WTC11 (cell line): ENCODE results near the gene MPEG1. TPM values are rescaled to one million over a fixed set of nuclear protein-coding genes. Genes with fewer than 3 reads are reported as not detected.

Experiments used
- ATAC-seq: fragments of 200-7000 bp; cut with Tn5 transposase; 2 replicates; pipeline ENCODE4 v1.10.0; 2021; ENCODE audit warnings: mild to moderate bottlenecking, moderate library complexity
- CTCF ChIA-PET: fragments of 300-600 bp; sonication (Branson Sonifier 250); formaldehyde crosslinking; loops from one replicate; lab custom pipeline; 2021; ENCODE audit warnings: antibody characterized with exemption; lab: Charles Lee
- POLR2A ChIA-PET: fragments of 350-600 bp; sonication (Branson Sonifier 250); formaldehyde crosslinking; loops from one replicate; lab custom pipeline; 2021; ENCODE audit warnings: antibody characterized with exemption; lab: Charles Lee
- DNase-seq: peaks from one replicate; pipeline ENCODE4 v3.0.0; 2021; ENCODE audit warnings: low spot score
- H3K27ac Mint-ChIP-seq: 2 replicates; pipeline ENCODE4 v1.8.0; 2021; ENCODE audit warnings: mixed read lengths
- H3K27me3 Mint-ChIP-seq: 2 replicates; pipeline ENCODE4 v1.8.0; 2021; ENCODE audit warnings: low read depth, mild to moderate bottlenecking, moderate library complexity, mixed read lengths
- H3K36me3 Mint-ChIP-seq: 2 replicates; pipeline ENCODE4 v1.8.0; 2021; ENCODE audit warnings: mixed read lengths
- H3K4me1 Mint-ChIP-seq: 2 replicates; pipeline ENCODE4 v1.8.0; 2022; ENCODE audit warnings: mixed read lengths
- H3K4me3 Mint-ChIP-seq: 2 replicates; pipeline ENCODE4 v1.8.0; 2021; ENCODE audit warnings: mild to moderate bottlenecking, moderate library complexity, mixed read lengths
- H3K9me3 Mint-ChIP-seq: 2 replicates; pipeline ENCODE4 v1.8.0; 2021; ENCODE audit warnings: mixed read lengths
- AFF4 ChIP-seq: sonication (generic); formaldehyde crosslinking; IDR thresholded peaks from 2 replicates; pipeline ENCODE4 v1.8.1; 2023; ENCODE audit warnings: mild to moderate bottlenecking, missing genetic modification reagents, borderline replicate concordance
- CREM ChIP-seq: sonication (generic); formaldehyde crosslinking; IDR thresholded peaks from 2 replicates; pipeline ENCODE4 v1.8.1; 2022; ENCODE audit warnings: mild to moderate bottlenecking, missing genetic modification reagents, moderate library complexity
- CTCF ChIP-seq: fragments of 200-600 bp; IDR thresholded peaks from 2 replicates; pipeline ENCODE4 v1.8.0; 2022; ENCODE audit warnings: antibody characterized with exemption
- ELF4 ChIP-seq: sonication (generic); formaldehyde crosslinking; IDR thresholded peaks from 2 replicates; pipeline ENCODE4 v1.8.1; 2022; ENCODE audit warnings: low read depth, mild to moderate bottlenecking, moderate library complexity, missing genetic modification reagents
- EMX1 ChIP-seq: fragments of 250-450 bp; sonication (Bioruptor Pico); IDR thresholded peaks from 2 replicates; pipeline ENCODE4 v1.8.0; 2021; ENCODE audit warnings: mild to moderate bottlenecking
- ERG ChIP-seq: fragments of 250-450 bp; sonication (Bioruptor Pico); IDR thresholded peaks from 2 replicates; pipeline ENCODE4 v1.8.0; 2021; ENCODE audit warnings: mild to moderate bottlenecking
- ETV6 ChIP-seq: sonication (generic); formaldehyde crosslinking; IDR thresholded peaks from 2 replicates; pipeline ENCODE4 v1.8.1; 2022; ENCODE audit warnings: mild to moderate bottlenecking, missing genetic modification reagents
- FOXK1 ChIP-seq: sonication (generic); formaldehyde crosslinking; IDR thresholded peaks from 2 replicates; pipeline ENCODE4 v1.8.0; 2022; ENCODE audit warnings: mild to moderate bottlenecking, moderate library complexity, missing genetic modification reagents
- GTF2I ChIP-seq: fragments of 250-450 bp; sonication (Bioruptor Pico); conservative IDR thresholded peaks from 2 replicates; pipeline ENCODE4 v1.4.0; 2021; ENCODE audit warnings: mild to moderate bottlenecking
- JUN ChIP-seq: sonication (generic); formaldehyde crosslinking; IDR thresholded peaks from 2 replicates; pipeline ENCODE4 v1.8.0; 2023; ENCODE audit warnings: mild to moderate bottlenecking, missing genetic modification reagents
- NFYB ChIP-seq: sonication (generic); formaldehyde crosslinking; conservative IDR thresholded peaks from 2 replicates; pipeline ENCODE4 v1.8.0; 2022; ENCODE audit warnings: low read depth, missing genetic modification reagents
- RELA ChIP-seq: sonication (generic); formaldehyde crosslinking; IDR thresholded peaks from 2 replicates; pipeline ENCODE4 v1.8.1; 2022; ENCODE audit warnings: missing genetic modification reagents, mild to moderate bottlenecking, borderline replicate concordance
- TCF7 ChIP-seq: sonication (generic); formaldehyde crosslinking; IDR thresholded peaks from 2 replicates; pipeline ENCODE4 v1.8.0; 2022; ENCODE audit warnings: mild to moderate bottlenecking, low read depth, missing genetic modification reagents, moderate library complexity
- TEAD1 ChIP-seq: sonication (generic); formaldehyde crosslinking; IDR thresholded peaks from 2 replicates; pipeline ENCODE4 v1.8.0; 2022; ENCODE audit warnings: mild to moderate bottlenecking, missing genetic modification reagents
- TEAD4 ChIP-seq: sonication (generic); formaldehyde crosslinking; IDR thresholded peaks from 2 replicates; pipeline ENCODE4 v1.8.0; 2022; ENCODE audit warnings: mild to moderate bottlenecking, missing genetic modification reagents
- TP53 ChIP-seq: sonication (generic); formaldehyde crosslinking; IDR thresholded peaks from 2 replicates; pipeline ENCODE4 v1.8.1; 2023; ENCODE audit warnings: mild to moderate bottlenecking, missing genetic modification reagents
- USF1 ChIP-seq: sonication (generic); formaldehyde crosslinking; IDR thresholded peaks from 2 replicates; pipeline ENCODE4 v1.8.0; 2022; ENCODE audit warnings: mild to moderate bottlenecking, missing genetic modification reagents
- ZBTB21 ChIP-seq: sonication (generic); formaldehyde crosslinking; IDR thresholded peaks from 2 replicates; pipeline ENCODE4 v1.8.1; 2023; ENCODE audit warnings: mild to moderate bottlenecking, missing genetic modification reagents, borderline replicate concordance
- ZNF138 ChIP-seq: sonication (generic); formaldehyde crosslinking; conservative IDR thresholded peaks from 2 replicates; pipeline ENCODE4 v1.8.1; 2022; ENCODE audit warnings: mild to moderate bottlenecking, moderate library complexity, missing genetic modification reagents
- total RNA-seq: library from RNA; stranded (reverse); gene quantifications from 3 replicates; pipeline ENCODE4 v1.2.3, GENCODE V29; 2021
- TF ChIP-seq, protein P1 (sequence below): sonication (generic); formaldehyde crosslinking; IDR thresholded peaks from 2 replicates; pipeline ENCODE4 v1.8.1; 2023; ENCODE audit warnings: mild to moderate bottlenecking, missing genetic modification reagents, moderate library complexity

MPEG1 gene
- total RNA-seq, 1 experiment from 2014 or later = 0.09 TPM

- Mint-ChIP-seq H3K9me3 (peaks cover 4% of the 10 kb centered on the region; the same call in 1 of the 2 replicates), H3K4me1 (no peaks in the 10 kb centered on the region), H3K27ac (0 out of 2 replicates have a peak overlapping the region, but pooled peaks have one; percentile 49), H3K36me3 (peaks cover 51% of the 10 kb centered on the region), H3K4me3 (no peak overlapping the region), H3K27me3 (no peaks in the 10 kb centered on the region)
- DNase-seq (peak; percentile 18), ATAC-seq (peak; percentile 96)
- TF ChIP-seq FOXK1 (CRISPR knock-in tag) (no peak), JUN (CRISPR knock-in tag) (no peak), CTCF (0 out of 2 replicates have a peak, but pooled peaks have one; percentile 15)
- ChIA-PET CTCF (interaction anchor here (0.6 to 3.2 kb wide), 8 partner anchors 11 to 649 kb away, joined by 3 to 26 read pairs (median 6); partner anchors contain the start of gene DTX4), POLR2A (no interaction called here)
Observed at GRCh38 chr11:59201353-59201752, 11.4 kb downstream of the MPEG1 start.

- no peak for ATAC-seq
- TF ChIP-seq GTF2I (CRISPR knock-in tag) = no peak
- TF ChIP-seq TEAD1 (CRISPR knock-in tag) = no peak
- TF ChIP-seq TCF7 (CRISPR knock-in tag) = no peak
- TF ChIP-seq TEAD4 = no peak
- no peak for TF ChIP-seq AFF4
- TF ChIP-seq ETV6 (CRISPR knock-in tag) = no peak
- no peak for TF ChIP-seq ELF4 (CRISPR knock-in tag)
- Mint-ChIP-seq H3K9me3 (peaks cover 13% of the 10 kb centered on the region), H3K36me3 (peaks cover 53% of the 10 kb centered on the region), H3K4me1 (no peaks in the 10 kb centered on the region), H3K4me3 (no peak overlapping the region), H3K27me3 (no peaks in the 10 kb centered on the region), H3K27ac (no peak overlapping the region)
- ChIA-PET POLR2A (no interaction called here), CTCF (interaction anchor here (0.9 to 3.2 kb wide), 6 partner anchors 10 to 42 kb away, joined by 3 to 26 read pairs (median 6); partner anchors contain the start of gene DTX4)
- no peak for DNase-seq
Observed at GRCh38 chr11:59200423-59200746, 12.3 kb downstream of the MPEG1 start.

DNA sequence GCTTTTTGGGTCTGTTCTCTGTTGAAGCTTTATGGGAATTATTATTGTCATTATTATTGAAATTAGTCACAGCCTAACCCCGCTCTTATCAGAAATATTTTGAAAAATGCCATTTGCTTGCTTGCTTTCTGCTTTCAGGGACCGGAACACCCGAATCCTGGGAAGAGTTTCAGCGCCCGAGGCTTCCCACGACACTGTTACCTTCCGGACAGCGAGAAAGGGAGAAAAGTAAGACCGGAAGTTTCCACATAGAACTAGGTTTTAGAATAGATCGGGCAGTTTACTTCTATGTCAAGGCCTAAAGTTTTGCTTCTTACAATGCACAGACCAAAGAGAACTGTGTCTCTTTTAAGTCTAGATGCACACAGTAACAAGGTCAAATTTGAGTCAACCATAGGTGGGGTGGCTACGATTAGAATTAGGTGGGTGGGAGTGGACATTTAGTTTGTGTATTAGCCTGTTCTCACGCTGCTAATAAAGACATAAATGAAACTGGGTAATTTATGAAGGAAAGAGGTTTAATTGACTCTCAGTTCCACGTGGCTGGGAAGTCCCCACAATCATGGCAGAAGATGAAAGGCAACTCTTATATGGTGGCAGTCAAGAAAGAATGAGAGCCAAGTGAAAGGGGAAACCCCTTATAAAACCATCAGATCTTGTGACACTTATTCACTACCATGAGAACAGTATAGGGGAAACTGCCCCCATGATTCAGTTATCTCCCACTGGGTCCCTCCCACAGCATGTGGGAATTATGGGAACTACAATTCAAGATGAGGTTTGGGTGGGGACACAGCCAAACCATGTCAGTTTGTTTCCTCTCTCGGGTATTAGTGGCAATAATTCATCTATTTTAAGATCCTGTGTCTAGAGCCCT is 12.9 kb downstream of the MPEG1 start:
- ATAC-seq (no peak), DNase-seq (no peak)
- H3K4me3 Mint-ChIP-seq = no peak overlapping the region
- no peaks in the 10 kb centered on the region for H3K27me3 Mint-ChIP-seq
- no peak for TF ChIP-seq EMX1
- TF ChIP-seq USF1 = no peak
- TF ChIP-seq, protein P1, sequence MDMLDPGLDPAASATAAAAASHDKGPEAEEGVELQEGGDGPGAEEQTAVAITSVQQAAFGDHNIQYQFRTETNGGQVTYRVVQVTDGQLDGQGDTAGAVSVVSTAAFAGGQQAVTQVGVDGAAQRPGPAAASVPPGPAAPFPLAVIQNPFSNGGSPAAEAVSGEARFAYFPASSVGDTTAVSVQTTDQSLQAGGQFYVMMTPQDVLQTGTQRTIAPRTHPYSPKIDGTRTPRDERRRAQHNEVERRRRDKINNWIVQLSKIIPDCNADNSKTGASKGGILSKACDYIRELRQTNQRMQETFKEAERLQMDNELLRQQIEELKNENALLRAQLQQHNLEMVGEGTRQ (CRISPR knock-in tag) = no peak
- TF ChIP-seq NFYB (CRISPR knock-in tag) = no peak
- no peak for TF ChIP-seq TP53 (CRISPR knock-in tag)
- no peak for TF ChIP-seq ZBTB21 (CRISPR knock-in tag)
- no peak for TF ChIP-seq RELA
- no peak for TF ChIP-seq ZNF138 (CRISPR knock-in tag)
- TF ChIP-seq ERG = no peak
- TF ChIP-seq CREM (CRISPR knock-in tag) = no peak
- H3K27ac Mint-ChIP-seq = no peak overlapping the region
- POLR2A ChIA-PET = no interaction called here
- H3K36me3 Mint-ChIP-seq = peaks cover 55% of the 10 kb centered on the region
- peaks cover 15% of the 10 kb centered on the region for H3K9me3 Mint-ChIP-seq
- CTCF ChIA-PET = interaction anchor here (0.9 to 3.2 kb wide), 7 partner anchors 10 to 42 kb away, joined by 3 to 26 read pairs (median 6); partner anchors contain the start of gene DTX4
- no peaks in the 10 kb centered on the region for H3K4me1 Mint-ChIP-seq
